ENCODE results near the gene CDK3. TPM values are rescaled to one million over a fixed set of nuclear protein-coding genes. Genes with fewer than 3 reads are reported as not detected.
A peak's percentile ranks its signal among the peaks of the same experiment; 100 is the strongest.

The CDK3 gene
- total and polyA plus RNA-seq, 8 donors, result 1.9 to 34.7 (median 3.4) TPM

DNA sequence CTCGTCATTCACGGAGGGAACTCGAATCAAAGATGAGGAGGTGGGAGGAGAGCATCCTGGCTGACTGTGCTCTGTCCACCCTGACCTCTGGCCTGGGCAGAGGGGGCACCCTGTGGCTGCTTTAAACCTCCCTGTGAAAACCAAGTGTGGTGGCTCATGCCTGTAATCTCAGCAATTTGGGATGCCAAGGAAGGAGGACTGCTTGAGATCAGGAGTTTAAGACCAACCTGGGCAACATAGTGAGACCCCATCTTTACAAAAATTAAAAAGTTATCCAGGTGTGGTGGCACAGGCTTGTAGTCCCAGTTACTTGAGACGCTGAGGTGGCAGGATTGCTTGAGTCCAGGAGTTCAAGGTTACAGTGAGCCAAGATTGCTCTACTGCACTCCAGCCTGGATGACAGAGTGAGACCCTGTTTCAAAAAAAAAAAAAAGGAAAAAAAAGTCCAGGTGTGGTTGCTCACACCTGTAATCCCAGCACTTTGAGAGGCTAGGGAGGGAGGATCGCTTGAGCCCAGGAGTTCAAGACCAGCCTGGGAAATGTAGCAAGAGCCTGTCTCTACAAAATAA is 5.8 kb upstream of the CDK3 start:
- H3K4me1 ChIP-seq, result no peaks in the 10 kb centered on the region
- H3K27ac ChIP-seq, result no peak overlapping the region
- H3K36me3 ChIP-seq, result peaks cover 0 to 14% (median 0%) of the 10 kb centered on the region in 3 donors
- intact Hi-C loops (cut with DNase I), result loop anchor here in 1 of 3 donors (10.0 kb wide), 1 partner anchor 80 kb away; no protein-coding TSS in a partner anchor
- WGBS, 2 donors, result 71 to 75% methylated on average over 5 of the region's 5 CpGs
- FAIRE-seq (no peak), ATAC-seq (no peak), DNase-seq (no peak)
- TF ChIP-seq, protein P1, sequence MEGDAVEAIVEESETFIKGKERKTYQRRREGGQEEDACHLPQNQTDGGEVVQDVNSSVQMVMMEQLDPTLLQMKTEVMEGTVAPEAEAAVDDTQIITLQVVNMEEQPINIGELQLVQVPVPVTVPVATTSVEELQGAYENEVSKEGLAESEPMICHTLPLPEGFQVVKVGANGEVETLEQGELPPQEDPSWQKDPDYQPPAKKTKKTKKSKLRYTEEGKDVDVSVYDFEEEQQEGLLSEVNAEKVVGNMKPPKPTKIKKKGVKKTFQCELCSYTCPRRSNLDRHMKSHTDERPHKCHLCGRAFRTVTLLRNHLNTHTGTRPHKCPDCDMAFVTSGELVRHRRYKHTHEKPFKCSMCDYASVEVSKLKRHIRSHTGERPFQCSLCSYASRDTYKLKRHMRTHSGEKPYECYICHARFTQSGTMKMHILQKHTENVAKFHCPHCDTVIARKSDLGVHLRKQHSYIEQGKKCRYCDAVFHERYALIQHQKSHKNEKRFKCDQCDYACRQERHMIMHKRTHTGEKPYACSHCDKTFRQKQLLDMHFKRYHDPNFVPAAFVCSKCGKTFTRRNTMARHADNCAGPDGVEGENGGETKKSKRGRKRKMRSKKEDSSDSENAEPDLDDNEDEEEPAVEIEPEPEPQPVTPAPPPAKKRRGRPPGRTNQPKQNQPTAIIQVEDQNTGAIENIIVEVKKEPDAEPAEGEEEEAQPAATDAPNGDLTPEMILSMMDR (IDR thresholded peaks at IDR 0.05), result no peak
- H3K9me3 ChIP-seq, result no peaks in the 10 kb centered on the region
- no peak overlapping the region for H3K4me3 ChIP-seq
- H3K27me3 ChIP-seq, result no peaks in the 10 kb centered on the region

DNA sequence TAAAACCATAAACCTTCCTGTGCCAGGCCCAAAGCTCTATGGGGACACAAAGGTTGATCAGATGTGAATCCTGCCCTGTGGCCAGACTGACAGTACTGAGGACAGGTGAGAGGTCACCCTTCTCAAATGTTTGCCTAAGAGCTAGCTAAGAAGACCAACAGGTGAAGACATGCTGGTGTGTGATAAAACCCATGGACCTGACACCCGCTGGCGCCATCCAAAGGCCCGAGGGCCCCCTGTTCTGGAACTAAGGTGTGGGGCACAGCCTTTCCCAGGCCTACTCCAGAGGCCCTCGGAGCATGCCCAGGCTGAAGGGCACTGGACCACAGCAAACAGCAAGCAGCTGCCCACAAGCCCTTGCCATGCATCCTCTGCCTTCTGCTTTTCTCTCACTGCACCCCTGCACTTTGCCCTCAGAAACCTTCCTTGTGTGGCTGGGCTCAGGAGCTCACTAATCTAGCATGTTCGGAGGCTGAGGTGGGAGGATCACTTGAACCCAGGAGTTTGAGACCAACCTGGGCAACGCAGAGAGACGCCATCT is 5.2 kb upstream of the CDK3 start:
- H3K36me3 ChIP-seq, result peaks cover 0 to 14% (median 0%) of the 10 kb centered on the region in 3 donors
- WGBS, 2 donors, result 91 to 97% methylated on average over 7 of the region's 7 CpGs
- TF ChIP-seq, protein P1 (IDR thresholded peaks at IDR 0.05), result no peak
- intact Hi-C loops (cut with DNase I), result loop anchor here in 1 of 3 donors (10.0 kb wide), 1 partner anchor 81 kb away; no protein-coding TSS in a partner anchor
- FAIRE-seq, result no peak
- no peak for ATAC-seq
- peaks cover 0 to 4% (median under 1%) of the 10 kb centered on the region in 3 donors for H3K4me1 ChIP-seq
- no peaks in the 10 kb centered on the region for H3K9me3 ChIP-seq
- H3K4me3 ChIP-seq, result no peak overlapping the region
- no peak overlapping the region for H3K27ac ChIP-seq
- peak in 1 of 6 donors; percentile 21 for DNase-seq
- H3K27me3 ChIP-seq, result no peaks in the 10 kb centered on the region

DNA sequence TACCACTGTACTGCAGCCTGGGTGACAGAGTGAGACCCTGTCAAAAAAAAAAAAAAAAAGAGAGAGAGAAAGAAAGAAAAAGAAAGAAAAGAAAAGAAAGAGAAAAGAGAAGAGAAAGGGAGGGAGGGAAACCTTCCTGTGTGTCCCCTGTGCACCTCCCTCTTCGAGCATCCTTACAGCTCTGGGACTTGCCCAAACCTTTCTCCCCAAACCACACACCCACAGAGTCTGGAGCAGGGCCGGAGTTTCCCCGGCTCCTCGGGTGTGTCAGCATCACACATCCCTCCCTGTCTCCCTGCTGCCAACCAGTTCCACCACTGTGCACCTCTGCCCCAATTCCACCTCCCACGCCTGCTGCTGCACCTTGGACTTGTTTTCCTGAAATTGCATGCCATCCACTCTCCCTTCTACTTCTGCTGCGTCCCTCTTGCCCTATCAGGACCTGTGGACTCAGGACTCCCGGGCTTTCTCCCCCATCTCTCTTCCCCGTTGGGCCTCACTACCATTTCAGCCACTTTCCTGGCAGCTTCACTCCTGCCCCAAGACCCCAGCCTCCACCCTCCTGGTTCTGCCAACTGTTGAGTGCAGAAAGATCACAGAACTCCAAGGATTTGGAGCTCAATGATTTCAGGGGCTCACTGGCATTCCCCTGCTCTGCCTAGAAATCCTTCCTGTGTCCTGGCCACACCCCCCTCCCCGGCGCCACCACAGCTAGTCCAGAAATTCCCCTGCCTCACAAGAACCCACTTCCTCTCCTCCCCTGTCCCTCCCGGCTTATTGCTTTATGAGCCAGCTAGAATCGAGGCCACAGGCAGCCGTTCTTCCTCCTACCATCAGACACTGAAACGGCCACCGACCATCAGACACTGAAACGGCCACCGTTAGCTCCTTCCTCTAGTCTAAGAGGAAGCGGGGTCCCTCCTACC is 3.7 kb upstream of the CDK3 start:
- Histone ChIP-seq H3K4me1 (peaks cover 0 to 8% (median 6%) of the 10 kb centered on the region in 3 donors), H3K27me3 (no peaks in the 10 kb centered on the region), H3K36me3 (peaks cover 0 to 8% (median 0%) of the 10 kb centered on the region in 3 donors), H3K9me3 (no peaks in the 10 kb centered on the region), H3K27ac (no peak overlapping the region), H3K4me3 (no peak overlapping the region)
- intact Hi-C loops (cut with DNase I), result loop anchor here in 1 of 3 donors (10.0 kb wide), 1 partner anchor 82 kb away; no protein-coding TSS in a partner anchor
- peak in 3 of 4 donors; percentile 16 to 46 (median 39) for ATAC-seq
- FAIRE-seq, result no peak
- TF ChIP-seq, protein P1 (IDR thresholded peaks at IDR 0.05), result no peak
- peak in 2 of 6 donors; percentile 28 to 42 for DNase-seq
- WGBS, 2 donors, result 71 to 74% methylated on average over 18 of the region's 18 CpGs

DNA sequence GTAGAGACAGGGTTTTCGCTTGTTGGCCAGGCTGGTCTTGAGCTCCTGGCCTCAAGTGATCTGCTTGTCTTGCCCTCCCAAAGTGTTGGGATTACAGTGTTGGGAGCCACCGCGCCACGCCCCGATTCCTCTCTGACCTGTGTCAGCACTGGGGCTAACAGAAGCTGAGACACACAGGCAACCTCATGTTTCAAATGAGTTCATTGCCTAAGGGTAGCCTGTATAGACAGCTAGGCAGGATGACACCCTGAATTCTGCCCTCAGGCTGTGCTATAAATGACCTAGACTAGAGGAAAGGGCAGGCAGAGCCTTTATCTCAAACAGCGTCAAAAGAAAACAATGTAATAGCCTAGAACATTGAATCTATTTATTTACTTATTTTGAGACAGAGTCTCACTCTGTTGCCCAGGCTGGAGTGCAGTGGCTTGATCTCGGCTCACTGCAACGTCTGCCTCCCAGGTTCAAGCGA is 2.3 kb upstream of the CDK3 start:
- Histone ChIP-seq H3K36me3 (peaks cover 0 to 3% (median 0%) of the 10 kb centered on the region in 3 donors), H3K27me3 (no peaks in the 10 kb centered on the region), H3K4me3 (no peak overlapping the region), H3K4me1 (peaks cover 8 to 11% (median 8%) of the 10 kb centered on the region in 3 donors), H3K27ac (no peak overlapping the region), H3K9me3 (no peaks in the 10 kb centered on the region)
- FAIRE-seq, result no peak
- no peak for ATAC-seq
- intact Hi-C loops (cut with DNase I), result loop anchor here in 1 of 3 donors (10.0 kb wide), 1 partner anchor 84 kb away; no protein-coding TSS in a partner anchor
- 88% methylated on average over 9 of the region's 9 CpGs for WGBS, 2 donors
- TF ChIP-seq, protein P1 (IDR thresholded peaks at IDR 0.05), result no peak
- no peak for DNase-seq
